HG03432 (cell line): ENCODE results near the gene GOLPH3L.
"Not testable (repeated sequence)": the region's sequence is repeated elsewhere in the genome, so short reads cannot be mapped to it uniquely, and the experiment has no call there.

Experiments
- ATAC-seq: cut with Tn5 transposase; IDR thresholded peaks from one replicate; pipeline ENCODE4 v1.9.1; 2021; ENCODE audit warnings: mild to moderate bottlenecking, moderate library complexity; ENCODE audit not compliant: unreplicated experiment

GOLPH3L gene

DNA sequence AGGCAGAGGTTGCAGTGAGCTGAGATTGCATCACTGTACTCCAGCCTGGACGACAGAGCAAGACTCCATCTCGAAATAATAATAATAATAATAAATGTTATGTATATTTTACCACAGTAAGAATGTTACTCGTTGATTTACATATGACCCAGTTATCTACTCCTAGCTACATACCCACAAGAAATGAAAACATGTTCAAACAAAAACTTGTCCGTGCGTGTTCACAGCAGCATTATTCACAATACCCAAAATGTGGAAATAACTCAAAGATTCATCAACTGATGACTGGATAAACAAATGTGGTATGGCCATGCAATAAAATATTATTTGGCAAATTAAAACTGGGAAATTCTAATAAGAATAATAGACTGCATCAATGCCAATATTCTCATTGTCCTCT is 35.8 kb downstream of the GOLPH3L start:
- ATAC-seq = no peak

GRCh38 chr1:150660584-150660983 is 36.4 kb downstream of the GOLPH3L start:
- no peak for ATAC-seq

DNA sequence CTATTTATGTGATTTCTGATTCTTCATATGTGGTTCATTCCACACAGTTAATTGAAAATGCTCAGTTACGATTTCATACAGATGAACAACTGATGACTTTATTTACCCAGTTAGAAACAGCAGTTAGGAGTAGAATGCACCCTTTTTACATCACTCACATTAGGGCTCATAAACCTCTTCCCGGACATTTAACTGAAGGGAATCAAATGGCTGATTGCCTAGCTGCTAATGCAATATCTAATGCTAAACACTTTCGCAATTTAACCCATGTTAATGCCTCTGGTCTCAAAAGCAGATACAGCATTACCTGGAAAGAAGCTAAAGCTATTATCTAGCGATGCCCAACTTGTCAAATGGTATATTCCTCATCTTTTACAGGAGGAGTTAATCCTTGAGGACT is 39.9 kb downstream of the GOLPH3L start:
- not testable (repeated sequence) for ATAC-seq

- not testable (repeated sequence) for ATAC-seq
These were observed 42.3 kb downstream of the GOLPH3L start for GRCh38 chr1:150654635-150655034.

GRCh38 chr1:150650193-150650592 is 46.8 kb downstream of the GOLPH3L start:
- no peak for ATAC-seq

- ATAC-seq = no peak
These were observed 47.4 kb downstream of the GOLPH3L start for GRCh38 chr1:150649441-150650075.

GRCh38 chr1:150642296-150642695 is 54.7 kb downstream of the GOLPH3L start:
- ATAC-seq = no peak

DNA sequence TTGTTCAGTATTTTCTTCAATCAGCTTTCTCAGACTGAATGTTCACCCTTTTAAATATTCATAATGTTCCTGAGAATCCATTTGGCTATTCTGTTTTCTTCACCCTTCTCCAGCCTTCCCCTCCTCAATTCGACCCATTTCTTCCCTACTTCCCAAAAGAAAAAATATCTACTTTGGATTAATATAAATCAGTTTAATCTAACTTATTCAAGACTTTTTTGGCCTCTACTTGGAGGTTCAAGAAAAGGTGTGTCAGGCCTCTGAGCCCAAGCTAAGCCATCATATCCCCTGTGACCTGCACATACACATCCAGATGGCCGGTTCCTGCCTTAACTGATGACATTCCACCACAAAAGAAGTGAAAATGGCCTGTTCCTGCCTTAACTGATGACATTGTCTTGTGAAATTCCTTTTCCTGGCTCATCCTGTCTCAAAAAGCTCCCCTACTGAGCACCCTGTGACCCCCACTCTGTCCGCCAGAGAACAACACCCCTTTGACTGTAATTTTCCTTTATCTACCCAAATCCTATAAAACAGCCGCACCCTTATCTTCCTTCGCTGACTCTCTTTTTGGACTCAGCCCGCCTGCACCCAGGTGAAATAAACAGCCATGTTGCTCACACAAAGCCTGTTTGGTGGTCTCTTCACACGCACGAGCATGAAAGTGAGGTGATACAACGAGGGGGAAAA is 55.7 kb downstream of the GOLPH3L start:
- ATAC-seq = not testable (repeated sequence)

DNA sequence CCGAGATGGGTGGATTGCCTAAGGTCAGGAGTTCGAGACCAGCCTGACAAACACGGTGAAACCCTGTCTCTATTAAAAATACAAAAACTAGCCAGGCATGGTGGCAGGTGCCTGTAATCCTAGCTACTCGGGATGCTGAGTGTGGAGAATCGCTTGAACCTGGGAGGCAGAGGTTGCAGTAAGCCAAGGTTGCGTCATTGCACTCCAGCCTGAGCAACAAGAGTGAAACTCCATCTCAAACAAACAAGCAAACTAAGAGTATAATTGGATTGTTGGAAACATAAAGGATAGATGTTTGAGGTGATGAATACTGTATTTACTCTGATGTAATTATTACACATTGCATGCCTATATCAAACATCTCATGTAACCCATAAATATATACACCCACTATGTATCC is 58.5 kb downstream of the GOLPH3L start:
- not testable (repeated sequence) for ATAC-seq

DNA sequence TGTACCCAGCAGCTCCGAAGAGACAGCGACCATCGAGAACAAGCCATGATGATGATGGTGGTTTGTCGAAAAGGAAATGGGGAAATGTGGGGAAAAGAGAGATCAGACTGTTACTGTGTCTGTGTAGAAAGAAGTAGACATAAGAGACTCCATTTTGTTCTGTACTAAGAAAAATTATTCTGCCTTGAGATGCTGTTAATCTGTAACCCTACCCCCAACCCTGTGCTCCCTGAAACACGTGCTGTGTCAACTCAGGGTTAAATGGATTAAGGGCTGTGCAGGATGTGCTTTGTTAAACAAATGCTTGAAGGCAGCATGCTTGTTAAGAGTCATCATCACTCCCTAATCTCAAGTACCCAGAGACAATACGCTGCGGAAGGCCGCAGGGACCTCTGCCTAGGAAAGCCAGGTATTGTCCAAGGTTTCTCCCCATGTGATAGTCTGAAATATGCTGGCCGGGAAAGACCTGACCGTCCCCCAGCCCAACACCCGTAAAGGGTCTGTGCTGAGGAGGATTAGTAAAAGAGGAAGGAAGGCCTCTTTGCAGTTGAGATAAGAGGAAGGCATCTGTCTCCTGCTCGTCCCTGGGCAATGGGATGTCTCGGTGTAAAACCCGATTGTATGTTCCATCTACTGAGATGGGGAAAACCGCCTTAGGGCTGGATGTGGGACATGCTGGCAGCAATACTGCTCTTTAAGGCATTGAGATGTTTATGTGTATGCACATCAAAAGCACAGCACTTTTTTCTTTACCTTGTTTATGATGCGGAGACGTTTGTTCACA is 61.9 kb downstream of the GOLPH3L start:
- not testable (repeated sequence) for ATAC-seq

- ATAC-seq = peak; percentile 92
These were observed 67.6 kb downstream of the GOLPH3L start, which contains the start of gene ENSA for GRCh38 chr1:150629115-150629928. Gene ENSA, minus strand, starts transcription at chr1:150629612. Its CDS starts 142 bp downstream, at chr1:150629470.

GRCh38 chr1:150628766-150629114 is 68.2 kb downstream of the GOLPH3L start:
- ATAC-seq = no peak

DNA sequence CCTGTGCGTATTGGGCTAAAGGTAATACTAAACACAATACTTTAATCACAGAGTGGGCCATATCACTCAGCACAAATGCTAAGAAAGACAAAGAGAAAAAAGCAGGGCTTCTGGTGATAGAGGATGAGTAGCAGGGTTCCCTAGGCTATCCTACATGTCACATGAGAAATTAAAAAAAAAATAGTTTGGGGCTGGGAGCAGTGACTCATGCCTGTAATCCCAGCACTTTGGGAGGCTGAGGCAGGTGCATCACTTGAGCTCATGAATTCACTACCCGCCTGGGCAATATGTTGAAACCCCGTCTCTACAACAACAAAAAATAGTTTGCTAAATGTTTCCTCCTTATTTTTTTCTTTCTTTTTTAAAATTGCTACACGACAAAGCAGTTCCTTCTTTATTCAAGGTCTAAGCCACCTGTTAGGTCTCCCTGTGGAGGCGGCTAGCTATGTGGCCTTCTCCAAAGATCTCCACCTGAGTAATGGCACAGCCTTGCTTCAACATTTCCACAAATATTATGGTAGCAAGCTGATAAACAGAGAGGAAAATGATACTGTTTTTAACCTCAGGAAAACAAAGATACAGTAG is 69.0 kb downstream of the GOLPH3L start:
- no peak for ATAC-seq

DNA sequence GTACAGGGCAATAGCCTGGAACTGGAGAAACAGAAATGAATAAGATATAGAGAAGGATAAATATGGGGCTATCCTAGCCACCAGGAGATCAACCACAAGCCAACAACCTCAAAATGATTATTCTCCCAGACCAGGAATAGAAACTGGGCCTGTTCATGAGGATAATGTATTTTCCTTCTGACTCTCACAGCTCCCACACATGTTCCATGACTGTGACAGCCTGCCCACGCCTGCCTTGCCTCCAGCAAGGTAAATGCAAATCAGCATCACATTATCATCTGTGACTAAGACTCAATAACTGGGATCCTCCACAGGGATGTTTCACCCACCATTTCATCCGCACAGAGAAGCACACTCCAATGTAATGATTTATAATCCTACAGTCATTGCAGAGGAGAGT is 70.8 kb downstream of the GOLPH3L start:
- no peak for ATAC-seq

DNA sequence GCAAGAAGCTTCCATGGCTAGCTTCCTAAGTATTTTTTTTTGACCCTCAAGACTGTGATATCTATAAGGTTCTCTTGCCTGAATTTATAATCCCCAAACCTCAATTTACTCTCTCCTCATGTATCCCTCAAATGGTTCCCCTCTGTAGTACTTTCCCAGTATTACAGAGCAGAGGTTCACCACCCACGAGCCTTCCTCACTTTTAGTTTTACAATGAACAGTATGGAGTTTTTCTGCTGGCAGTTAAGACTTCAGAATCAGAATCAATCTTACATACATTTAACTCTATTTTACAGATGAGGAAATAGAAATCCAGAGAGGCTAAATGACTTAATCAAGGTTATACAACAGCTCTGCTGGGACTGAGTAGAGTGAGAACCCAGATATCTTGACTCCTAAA is 72.4 kb downstream of the GOLPH3L start:
- not testable (repeated sequence) for ATAC-seq

- ATAC-seq = not testable (repeated sequence)
These were observed 72.8 kb downstream of the GOLPH3L start for GRCh38 chr1:150624134-150624533.

- ATAC-seq = no peak
These were observed 74.5 kb downstream of the GOLPH3L start for GRCh38 chr1:150622303-150622975.

DNA sequence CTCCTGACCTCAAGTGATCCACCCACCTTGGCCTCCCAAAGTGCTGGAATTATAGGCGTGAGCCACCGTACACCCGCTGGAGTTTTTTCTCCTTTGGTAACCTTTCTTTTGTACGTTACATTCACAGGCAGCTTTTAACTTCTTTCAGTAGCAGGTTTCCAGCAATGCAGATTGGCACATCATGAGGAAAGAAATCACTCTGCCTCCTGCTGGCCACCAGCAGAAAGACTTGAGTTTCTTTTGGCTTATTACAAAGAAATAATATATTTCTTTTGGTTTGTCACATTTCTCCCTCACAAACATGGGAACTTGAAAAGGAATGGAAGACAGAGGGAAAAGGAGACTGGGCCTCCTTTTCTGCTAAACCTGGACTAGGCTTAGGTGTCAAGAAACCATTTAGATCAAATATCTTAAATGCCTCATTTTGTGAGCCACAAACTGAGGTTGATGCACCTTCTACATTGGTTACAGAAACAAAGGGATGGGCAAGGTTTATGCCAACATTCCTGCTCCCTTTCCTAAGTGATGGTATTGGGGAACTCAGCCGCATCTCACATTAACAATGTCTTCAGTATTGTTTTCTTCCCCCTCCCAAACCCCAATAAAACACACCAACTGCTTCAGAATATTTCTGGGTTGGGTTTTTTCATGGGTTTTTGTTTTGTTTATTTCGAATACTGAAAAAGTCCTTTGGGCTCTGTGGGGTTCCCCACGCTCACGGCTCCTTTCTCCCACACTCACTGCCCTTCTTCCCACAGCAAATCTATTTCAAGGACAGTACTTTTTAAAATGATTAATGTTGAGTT is 75.3 kb downstream of the GOLPH3L start:
- no peak for ATAC-seq

- ATAC-seq = no peak
These were observed 76.0 kb downstream of the GOLPH3L start for GRCh38 chr1:150620919-150621318.
